ENCODE results near the gene TTR.

TTR gene

GRCh38 chr18:31591628-31592027 is at the start of gene TTR:
Gene TTR (plus strand): TSS chr18:31591877. CDS start chr18:31591903, 26 bp downstream.
- no peak for DNase-seq (ENCODE audit: low spot score)

DNA sequence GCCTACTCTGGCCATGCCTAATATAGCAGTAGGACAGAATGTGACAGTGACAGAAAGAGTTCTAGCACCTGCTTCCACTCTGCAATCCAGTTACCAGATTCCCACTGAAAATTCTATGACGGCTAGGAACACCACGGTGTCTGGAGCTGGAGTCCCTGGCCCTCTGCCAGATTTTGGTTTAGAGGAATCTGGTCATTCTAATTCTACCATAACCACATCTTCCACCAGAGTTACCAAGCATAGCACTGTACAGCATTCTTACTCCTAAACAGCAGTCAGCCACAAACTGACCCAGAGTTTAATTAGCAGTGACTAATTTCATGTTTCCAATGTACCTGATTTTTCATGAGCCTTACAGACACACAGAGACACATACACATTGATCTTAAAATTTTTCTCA is 45.2 kb upstream of the TTR start:
- no peak for DNase-seq (ENCODE audit: low spot score)

GRCh38 chr18:31548853-31549252 is 42.8 kb upstream of the TTR start:
- no peak for DNase-seq (ENCODE audit: low spot score)

DNA sequence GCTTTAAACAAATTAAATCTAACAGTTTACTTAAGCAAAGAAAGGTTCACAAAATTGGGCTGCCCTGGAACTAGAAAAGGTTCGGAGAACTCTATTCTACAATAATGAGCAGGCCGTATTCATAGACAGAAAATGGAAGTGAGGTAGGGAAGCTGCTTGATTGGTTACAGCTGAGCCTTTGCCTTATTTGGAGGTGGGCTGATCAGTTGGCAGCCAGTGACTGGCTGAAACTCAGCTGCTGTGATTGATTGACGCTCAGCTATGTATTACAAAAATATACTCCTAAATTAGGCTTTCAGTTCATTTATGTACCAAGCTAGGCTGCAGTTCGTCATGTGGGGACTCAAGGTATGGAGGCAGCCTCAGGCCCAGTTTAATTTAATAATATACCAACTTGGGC is 42.3 kb upstream of the TTR start:
- DNase-seq (ENCODE audit: low spot score): no peak

- DNase-seq (ENCODE audit: low spot score): no peak
Measured at GRCh38 chr18:31551883-31552282, 39.8 kb upstream of the TTR start.

GRCh38 chr18:31553800-31554199 is 37.9 kb upstream of the TTR start:
- DNase-seq (ENCODE audit: low spot score): no peak

- DNase-seq (ENCODE audit: low spot score): no peak
Measured at GRCh38 chr18:31554776-31555175, 36.9 kb upstream of the TTR start.

DNA sequence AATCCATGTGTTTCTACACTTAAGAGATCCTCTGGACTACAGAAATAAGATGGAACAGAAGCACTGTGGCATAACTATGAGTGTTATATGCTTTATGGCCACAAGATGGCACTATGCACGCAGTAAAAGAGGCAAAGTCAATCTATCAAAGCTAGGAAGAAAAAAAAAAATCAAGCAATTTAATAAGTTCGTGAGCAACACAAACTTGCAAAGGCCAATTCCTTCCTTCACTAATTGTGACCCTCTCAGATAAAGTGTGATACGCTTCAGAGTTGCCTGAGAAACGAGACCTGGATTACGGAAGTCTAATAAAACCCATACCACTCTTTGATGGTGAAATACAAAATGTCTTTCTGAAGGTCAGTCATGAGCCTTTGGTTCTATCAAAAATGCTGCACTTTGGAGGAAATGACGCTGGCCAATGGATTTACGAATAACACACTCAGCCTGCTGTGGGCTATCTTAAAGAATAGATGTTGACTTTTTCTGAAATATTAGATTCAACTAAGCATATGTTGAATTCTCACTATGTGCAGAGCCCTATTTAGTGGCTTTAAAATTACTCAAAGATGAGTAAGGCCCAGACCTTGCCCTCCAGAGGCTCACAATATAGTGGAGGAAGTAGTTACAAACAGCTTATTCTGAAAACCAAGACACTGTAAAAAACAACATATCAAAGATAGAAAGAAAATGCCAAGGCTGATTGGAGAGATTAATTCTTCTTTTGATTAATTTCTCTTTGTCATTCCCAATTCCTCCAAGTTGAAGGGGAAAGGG is 35.5 kb upstream of the TTR start:
- peak; percentile 50 for DNase-seq (ENCODE audit: low spot score)

GRCh38 chr18:31557446-31557845 is 34.2 kb upstream of the TTR start:
- no peak for DNase-seq (ENCODE audit: low spot score)

DNA sequence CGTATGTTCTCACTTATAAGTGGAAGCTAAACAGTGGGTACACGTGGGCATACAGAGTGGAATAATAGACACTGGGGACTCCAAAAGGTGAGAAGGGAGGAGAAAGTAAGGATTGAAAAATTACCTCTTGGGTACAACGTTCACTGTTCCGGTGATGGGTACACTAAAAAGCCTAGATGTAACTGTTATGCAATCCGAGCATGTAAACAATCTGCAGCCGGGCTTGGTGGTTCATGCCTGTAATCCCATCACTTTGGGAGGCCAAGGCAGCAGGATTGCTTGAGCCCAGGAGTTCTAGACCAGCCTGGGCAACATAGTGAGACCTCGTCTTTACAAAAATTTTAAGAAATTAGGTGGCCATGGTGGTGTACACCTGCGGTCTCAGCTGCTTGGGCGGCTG is 33.1 kb upstream of the TTR start:
- DNase-seq (ENCODE audit: low spot score): no peak

DNA sequence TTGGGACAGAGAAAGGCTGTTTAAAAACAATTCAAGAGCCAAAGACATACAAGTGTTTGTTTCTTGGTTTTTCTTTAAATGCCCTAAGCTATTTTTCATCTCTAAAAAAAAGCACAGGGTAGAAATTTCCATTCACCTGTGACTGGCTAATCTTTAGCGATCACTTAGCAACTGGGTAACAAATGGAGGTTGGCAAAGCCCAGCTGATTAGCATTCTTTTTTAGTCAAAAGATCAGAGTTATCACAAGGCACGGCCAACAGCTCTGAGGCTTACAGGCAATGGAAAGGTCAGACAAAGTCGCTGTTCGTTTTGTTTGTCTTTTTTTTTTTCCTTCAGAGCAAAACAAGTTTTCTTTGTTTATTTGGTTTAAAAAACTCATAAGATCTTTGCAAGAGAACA is 29.0 kb upstream of the TTR start:
- no peak for DNase-seq (ENCODE audit: low spot score)

DNA sequence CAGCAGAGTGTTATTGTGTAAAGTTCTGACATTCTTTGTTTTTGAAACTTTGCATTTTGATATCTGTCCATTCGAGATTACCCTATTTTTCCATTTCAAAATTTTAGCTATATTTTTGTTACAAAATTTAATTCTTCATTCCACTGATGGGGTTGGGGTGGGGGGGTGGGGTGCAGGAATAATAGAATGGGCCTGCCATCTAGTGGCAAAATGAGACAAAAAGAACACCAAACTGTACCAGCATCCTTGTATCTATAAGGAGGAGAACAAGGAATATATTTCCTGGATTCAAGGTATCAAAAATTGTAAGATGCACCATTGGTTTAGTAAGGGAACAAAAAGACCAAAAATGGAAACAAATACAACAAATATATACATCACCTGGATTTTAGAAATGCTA is 27.9 kb upstream of the TTR start:
- DNase-seq (ENCODE audit: low spot score): no peak

- no peak for DNase-seq (ENCODE audit: low spot score)
Measured at GRCh38 chr18:31565345-31565744, 26.3 kb upstream of the TTR start.

DNA sequence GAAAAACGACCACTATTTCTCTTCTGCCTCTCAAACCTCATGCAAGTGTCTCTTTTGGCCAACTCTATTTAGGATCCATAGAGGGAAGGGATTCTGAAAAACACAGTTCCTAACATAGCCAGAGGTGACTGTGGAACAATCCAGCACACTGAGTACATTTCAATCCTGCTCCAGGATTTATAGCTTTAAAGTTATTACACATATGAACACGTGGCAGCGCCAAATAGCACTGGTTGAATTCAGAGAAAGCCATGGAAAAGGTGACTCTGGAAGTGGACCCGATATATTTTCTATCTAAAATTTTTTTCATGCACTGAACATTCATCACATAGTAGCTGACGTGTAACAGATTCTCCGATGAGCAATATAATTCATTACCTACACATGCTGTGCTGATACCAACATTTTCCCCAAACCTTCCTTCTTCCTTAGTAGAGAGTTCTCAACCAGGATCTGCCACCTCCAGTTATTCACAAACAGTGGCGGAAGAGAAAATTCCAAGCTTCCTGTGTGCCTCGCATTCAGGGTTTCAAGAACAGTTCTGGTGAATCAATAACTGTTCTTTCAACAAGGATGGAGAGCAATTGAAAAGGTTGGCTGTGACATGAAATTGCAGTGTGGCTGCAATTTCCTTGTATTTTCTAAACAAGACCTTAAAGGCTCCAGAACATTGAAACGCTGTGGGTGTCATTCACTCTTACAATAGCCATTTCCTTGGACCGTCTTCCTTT is 25.7 kb upstream of the TTR start:
- DNase-seq (ENCODE audit: low spot score): no peak

DNA sequence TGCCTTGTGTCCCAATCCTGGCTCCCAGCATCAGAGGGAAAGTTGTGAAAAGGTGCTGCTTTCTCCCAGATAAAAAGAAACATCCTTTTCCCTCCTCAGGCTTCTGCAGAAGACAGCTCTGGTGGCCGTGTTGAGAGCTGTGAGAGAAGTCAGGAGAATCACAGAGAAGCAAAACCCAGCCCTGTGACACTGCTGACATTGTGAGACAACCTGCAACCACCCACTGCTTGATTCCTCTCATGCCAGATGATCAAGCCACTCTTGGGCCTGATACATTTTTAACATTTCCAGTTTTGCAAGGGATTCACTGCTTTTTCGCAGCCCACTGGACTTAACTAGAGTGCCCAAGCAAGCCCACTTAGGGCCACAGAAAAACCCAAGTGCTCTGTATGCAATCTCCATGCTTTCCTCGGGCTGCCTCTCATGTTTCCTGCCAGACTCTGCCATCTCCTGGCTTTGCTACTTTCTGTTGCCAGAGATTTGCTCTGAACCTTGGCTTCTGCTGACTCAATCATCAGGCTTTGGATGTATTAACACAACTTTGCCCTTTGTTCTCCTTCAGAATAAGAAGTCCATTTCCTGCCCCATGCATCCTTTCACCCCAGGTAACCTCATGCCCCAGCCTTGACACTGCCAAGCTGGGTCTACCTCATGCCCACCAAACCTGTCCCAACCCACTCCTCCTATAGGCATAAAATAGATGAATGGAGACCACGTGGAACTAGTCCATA is 24.9 kb upstream of the TTR start:
- no peak for DNase-seq (ENCODE audit: low spot score)

DNA sequence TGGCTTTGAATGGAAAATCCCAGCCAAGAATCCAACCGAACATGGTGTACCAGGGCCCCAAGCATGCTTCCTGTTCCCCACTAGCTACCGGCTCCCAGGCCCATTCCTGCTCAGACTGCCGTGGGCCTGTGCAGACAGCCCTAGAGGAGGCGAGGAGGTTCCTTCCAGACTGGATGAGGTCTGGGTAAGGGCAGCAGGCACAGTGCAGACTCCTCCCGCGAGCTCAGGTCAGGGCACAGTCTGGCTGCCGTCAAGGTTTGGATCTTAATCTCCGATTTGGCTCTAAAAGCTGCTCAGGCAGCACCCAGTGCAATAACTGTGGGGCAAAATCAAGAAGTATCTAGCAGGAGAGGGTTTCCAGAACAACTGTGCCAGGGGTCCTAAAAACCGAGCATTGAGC is 19.3 kb upstream of the TTR start:
- no peak for DNase-seq (ENCODE audit: low spot score)

DNA sequence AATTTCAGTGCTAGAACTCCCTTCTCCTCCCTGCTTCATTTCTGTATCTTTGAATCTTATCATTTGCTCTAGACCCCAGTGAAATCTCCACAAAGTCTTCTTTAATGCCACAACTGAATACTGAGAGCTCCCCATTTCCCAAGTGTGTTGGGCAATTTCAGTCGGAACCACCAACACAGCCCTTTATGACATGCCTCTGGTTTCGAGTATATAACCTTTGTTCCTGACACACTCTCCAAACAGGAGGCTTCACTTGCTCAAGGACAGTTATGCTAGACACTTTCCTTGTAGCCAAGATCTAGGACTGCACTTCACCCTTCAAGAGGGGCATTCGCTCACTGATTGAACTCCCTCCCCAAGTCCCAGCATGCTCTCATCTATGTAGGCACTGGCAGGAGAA is 18.6 kb upstream of the TTR start:
- no peak for DNase-seq (ENCODE audit: low spot score)

GRCh38 chr18:31574359-31574758 is 17.3 kb upstream of the TTR start:
- DNase-seq (ENCODE audit: low spot score): no peak

DNA sequence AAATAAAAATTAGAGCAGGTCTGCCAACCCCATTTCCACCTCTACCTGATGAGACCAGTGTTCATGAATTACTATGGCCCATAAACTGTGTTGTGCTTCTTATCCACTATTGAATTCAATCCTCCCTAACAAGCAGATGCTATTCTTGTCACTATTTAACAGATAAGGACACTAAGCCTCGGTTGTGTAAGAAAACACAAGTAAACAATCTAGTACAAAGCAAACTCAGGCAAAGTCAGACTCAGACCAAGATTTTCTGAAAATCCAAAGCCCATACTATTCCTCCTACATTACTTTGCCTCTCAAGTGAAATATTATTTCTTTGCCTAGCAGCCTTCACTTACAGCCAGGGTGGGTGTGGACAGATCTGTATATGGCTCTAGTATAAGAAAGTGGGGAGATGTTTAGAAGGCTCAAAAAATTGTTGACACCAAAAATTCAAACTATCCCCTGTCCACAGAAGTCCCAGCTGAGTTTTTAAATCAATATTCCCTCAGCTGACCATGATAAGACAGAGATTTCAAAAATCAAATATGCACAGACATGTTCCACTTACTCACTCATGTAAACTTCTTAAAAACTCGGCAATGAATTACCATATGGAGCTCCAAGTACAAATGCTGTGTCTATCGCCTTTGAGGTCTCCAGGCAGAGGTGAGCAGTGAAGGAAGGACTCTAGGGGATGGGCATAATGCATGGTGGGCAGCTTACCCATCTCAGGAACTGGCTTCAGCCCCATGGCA is 16.0 kb upstream of the TTR start:
- no peak for DNase-seq (ENCODE audit: low spot score)

DNA sequence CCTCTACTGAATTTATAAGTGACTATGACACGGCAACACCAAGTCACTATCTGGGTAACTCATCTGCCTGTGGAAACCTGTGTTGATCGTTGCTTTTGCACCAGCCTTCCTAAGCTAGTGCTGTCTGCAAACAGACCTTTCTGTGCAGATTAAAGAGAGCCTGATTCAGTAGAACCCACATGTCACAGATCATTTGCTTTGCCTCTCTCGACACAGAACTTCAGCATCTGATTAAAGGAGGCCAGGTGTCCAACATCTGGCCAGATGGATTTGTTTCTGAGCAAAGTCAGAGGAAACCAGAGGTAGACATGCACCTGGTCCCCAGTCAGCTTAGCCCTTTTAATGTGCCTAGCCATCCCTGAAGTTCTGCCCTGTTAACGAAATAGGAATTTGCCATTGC is 15.0 kb upstream of the TTR start:
- DNase-seq (ENCODE audit: low spot score): no peak

- no peak for DNase-seq (ENCODE audit: low spot score)
Measured at GRCh38 chr18:31577195-31577594, 14.5 kb upstream of the TTR start.

GRCh38 chr18:31578126-31578525 is 13.6 kb upstream of the TTR start:
- no peak for DNase-seq (ENCODE audit: low spot score)

Measured in AG08395 (cell line).